ENCODE data around the gene NFIA. TPM values are rescaled to one million over a fixed set of nuclear protein-coding genes. Genes with fewer than 3 reads are reported as not detected.

NFIA gene
- total and polyA plus RNA-seq, 10 of the 15 experiments (the other 5 are each of a cell fraction or from before 2014, with no cell fraction given), result 0.10 to 0.16 TPM; not detected in 8

DNA sequence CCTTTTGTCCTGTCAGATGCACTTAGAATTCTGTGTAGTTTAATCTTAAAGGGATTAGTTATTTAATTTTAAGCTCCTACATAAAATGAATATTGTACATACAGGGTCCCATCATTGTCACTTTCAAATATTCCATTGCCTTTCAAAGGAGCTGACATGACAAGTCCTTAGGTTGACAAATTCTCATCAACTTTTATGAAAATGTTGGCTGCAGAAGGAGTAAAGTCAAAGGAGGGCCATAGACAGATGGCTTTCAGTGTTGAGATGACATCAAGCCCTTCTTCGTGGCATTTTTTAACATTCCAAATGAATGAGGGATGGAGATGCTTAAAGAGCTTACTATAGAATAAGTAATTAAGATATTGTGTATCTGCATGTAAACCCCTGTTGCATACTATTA is 15.4 kb downstream of the NFIA start:
- Histone ChIP-seq H4K20me1 (ENCODE audit: control insufficient read depth, insufficient read depth) (no peaks in the 10 kb centered on the region), H3K27me3 (replicated peaks in 1 of 2; ENCODE audit: control insufficient read depth in 2 of 2, insufficient read depth in 2 of 2, low read length in 1 of 2) (peaks cover 0 to 5% of the 10 kb centered on the region in 2 experiments; a peak in 1 of 4 replicates), H3K9me3 (replicated peaks; ENCODE audit: control insufficient read depth, insufficient read depth, low read length) (no peaks in the 10 kb centered on the region), H3K79me2 (ENCODE audit: control insufficient read depth, insufficient read depth, low read length) (no peaks in the 10 kb centered on the region), H2AFZ (ENCODE audit: control insufficient read depth, low read depth, low read length) (no peak overlapping the region), H3K4me3 (no peak overlapping the region), H3K36me3 (ENCODE audit: control insufficient read depth in 2 of 2, insufficient read depth in 2 of 2, low read length in 1 of 2) (no peaks in the 10 kb centered on the region), H3K4me1 (ENCODE audit: control insufficient read depth, insufficient read depth, low read length) (no peaks in the 10 kb centered on the region), H3K4me2 (ENCODE audit: control insufficient read depth, insufficient read depth) (no peak overlapping the region), H3K27ac (ENCODE audit: control insufficient read depth, insufficient read depth) (no peak overlapping the region), H3K9ac (ENCODE audit: control insufficient read depth, insufficient read depth, low read length) (no peak overlapping the region)
- ChIA-PET CTCF (no interaction called here), POLR2A (no interaction called here), RAD21 (ENCODE audit: unreplicated experiment) (no interaction called here), SMC1A (ENCODE audit: uncharacterized antibody, unreplicated experiment) (interaction anchor here (1.2 kb wide), 1 partner anchor 13 kb away, joined by 4 read pairs; no protein-coding TSS in a partner anchor)
- intact Hi-C loops (cut with micrococcal nuclease; ENCODE audit: unreplicated experiment), result no loop called here
- no TSS peak for BruUV-seq (replicated peaks)
- no peak for FAIRE-seq
- ATAC-seq, result no peak
- no peak for TF ChIP-seq HSF1 (IDR thresholded peaks at IDR 0.05; ENCODE audit: low read depth, low read length)
- no peak for TF ChIP-seq SIX5 (IDR thresholded peaks at IDR 0.05; ENCODE audit: low read depth, low read length, severe bottlenecking)
- TF ChIP-seq TCF12 (IDR thresholded peaks at IDR 0.05; ENCODE audit: low read depth, low read length), result no peak
- TF ChIP-seq, protein P1, sequence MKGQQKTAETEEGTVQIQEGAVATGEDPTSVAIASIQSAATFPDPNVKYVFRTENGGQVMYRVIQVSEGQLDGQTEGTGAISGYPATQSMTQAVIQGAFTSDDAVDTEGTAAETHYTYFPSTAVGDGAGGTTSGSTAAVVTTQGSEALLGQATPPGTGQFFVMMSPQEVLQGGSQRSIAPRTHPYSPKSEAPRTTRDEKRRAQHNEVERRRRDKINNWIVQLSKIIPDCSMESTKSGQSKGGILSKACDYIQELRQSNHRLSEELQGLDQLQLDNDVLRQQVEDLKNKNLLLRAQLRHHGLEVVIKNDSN (IDR thresholded peaks at IDR 0.05; ENCODE audit: borderline replicate concordance, extremely low read length, insufficient read depth, low read depth, low read length), result no peak
- TF ChIP-seq IKZF1 (conservative IDR thresholded peaks at IDR 0.05), result no peak
- TF ChIP-seq BRCA1 (IDR thresholded peaks at IDR 0.05; ENCODE audit: low read depth, low read length), result no peak
- no peak for TF ChIP-seq MYB (IDR thresholded peaks at IDR 0.05; ENCODE audit: borderline replicate concordance, low read depth, low read length)
- DNase-seq (ENCODE audit: low read depth, low spot score), result no peak
- 4% methylated on average over 1 of the region's 1 CpG for WGBS (ENCODE audit: insufficient coverage, insufficient replicate concordance, low lambda C conversion rate, missing lambda C conversion rate)
- in situ Hi-C loops (cut with MboI), result no loop called here

Measured in GM12878 (cell line).